GM12873 (cell line): ENCODE data around the gene EVI5L.

Experiments used
- CTCF ChIP-seq: IDR thresholded peaks from 2 replicates; pipeline ENCODE4 v1.5.1; 2012; ENCODE audit warnings: low read depth, mild to moderate bottlenecking, moderate library complexity, low read length, control low read depth; ENCODE audit not compliant: insufficient read depth; ENCODE audit errors: missing control alignments

Gene EVI5L

GRCh38 chr19:7829561-7830271 is at the start of gene EVI5L:
TSS of gene EVI5L (plus strand) at chr19:7830218. CDS start at chr19:7846543, 16,325 bp downstream.
- no peak for TF ChIP-seq CTCF

GRCh38 chr19:7781157-7781556 is 48.9 kb upstream of the EVI5L start:
- no peak for TF ChIP-seq CTCF

- TF ChIP-seq CTCF: no peak
Observed at GRCh38 chr19:7783991-7784423, 46.0 kb upstream of the EVI5L start.

GRCh38 chr19:7784856-7785255 is 45.2 kb upstream of the EVI5L start:
- no peak for TF ChIP-seq CTCF

- no peak for TF ChIP-seq CTCF
Observed at GRCh38 chr19:7787141-7787540, 42.9 kb upstream of the EVI5L start.

GRCh38 chr19:7787602-7788177 is 42.3 kb upstream of the EVI5L start:
- TF ChIP-seq CTCF: no peak

GRCh38 chr19:7788178-7788932 is 41.7 kb upstream of the EVI5L start:
- no peak for TF ChIP-seq CTCF
